Islet of Langerhans (tissue), 1 donor: Measurements from ENCODE around the gene GCK.
A peak's percentile ranks its signal among the peaks of the same experiment; 100 is the strongest.
"Not testable (repeated sequence)": the region's sequence is repeated elsewhere in the genome, so short reads cannot be mapped to it uniquely, and the experiment has no call there.

Source experiments
- FAIRE-seq: peaks from one replicate; lab custom pipeline; 2011; peaks lifted over from hg19 to GRCh38; lab: Jason Lieb, UNC

GCK gene

GRCh38 chr7:44177570-44178131, 11.6 kb downstream of the GCK start:
- no peak for FAIRE-seq

- no peak for FAIRE-seq
Measured at GRCh38 chr7:44176486-44176885, 12.8 kb downstream of the GCK start.

- FAIRE-seq: no peak
Measured at GRCh38 chr7:44175730-44176129, 13.5 kb downstream of the GCK start.

- FAIRE-seq: not testable (repeated sequence)
Measured at GRCh38 chr7:44174694-44174948, 14.6 kb downstream of the GCK start.

GRCh38 chr7:44173911-44174693, 15.1 kb downstream of the GCK start:
- no peak for FAIRE-seq

- FAIRE-seq: peak; percentile 90
Measured at GRCh38 chr7:44172803-44173424, 16.3 kb downstream of the GCK start.

GRCh38 chr7:44172352-44172751, 16.9 kb downstream of the GCK start:
- FAIRE-seq: no peak

GRCh38 chr7:44171901-44172300, 17.3 kb downstream of the GCK start:
- FAIRE-seq: not testable (repeated sequence)

- FAIRE-seq: no peak
Measured at GRCh38 chr7:44167920-44168319, 21.3 kb downstream of the GCK start.

GRCh38 chr7:44163591-44163990, 25.6 kb downstream of the GCK start:
- no peak for FAIRE-seq

GRCh38 chr7:44162785-44163395, 26.3 kb downstream of the GCK start:
- no peak for FAIRE-seq

- no peak for FAIRE-seq
Measured at GRCh38 chr7:44162179-44162578, 27.1 kb downstream of the GCK start.

- no peak for FAIRE-seq
Measured at GRCh38 chr7:44161371-44161770, 27.9 kb downstream of the GCK start.

- no peak for FAIRE-seq
Measured at GRCh38 chr7:44159824-44160630, 29.2 kb downstream of the GCK start.

- FAIRE-seq: no peak
Measured at GRCh38 chr7:44158873-44159631, 30.2 kb downstream of the GCK start.

GRCh38 chr7:44158096-44158872, 31.0 kb downstream of the GCK start:
- no peak for FAIRE-seq

- no peak for FAIRE-seq
Measured at GRCh38 chr7:44157116-44158080, 31.8 kb downstream of the GCK start.

GRCh38 chr7:44156453-44157010, 32.7 kb downstream of the GCK start:
- FAIRE-seq: no peak
